Heart left ventricle (tissue), 16 donors: ENCODE measurements around the gene ATP1A2. TPM values are rescaled to one million over a fixed set of nuclear protein-coding genes. Genes with fewer than 3 reads are reported as not detected.

ENCODE experiments used
- ATAC-seq, 4 donors: fragments of 200-7000 bp; cut with Tn5 transposase; one replicate each; pipeline ENCODE4 v1.9.1; 2020 to 2022; ENCODE audit warnings: moderate library complexity in 4 of 4, mild to moderate bottlenecking in 3 of 4, moderate number of reproducible peaks in 1 of 4
- DNase-seq, 5 donors: peaks; one replicate each; pipeline ENCODE4 v3.0.0-alpha.2; 2020
- H3K27ac ChIP-seq, 12 donors: fragments of 200-600 bp; sonication (generic) in 4 of 12; one replicate each; pipeline versions ENCODE4 v1.5.0 to v1.8.0; 2016 to 2022; ENCODE audit warnings: mild to moderate bottlenecking in 2 of 12
- H3K27me3 ChIP-seq, 9 donors: fragments of 200-600 bp; sonication (generic) in 2 of 9; one replicate each; pipeline versions ENCODE4 v1.5.1 to v1.8.0; 2016 to 2022; ENCODE audit warnings: mild to moderate bottlenecking in 3 of 9
- H3K36me3 ChIP-seq, 9 donors: fragments of 200-600 bp; sonication (generic) in 2 of 9; one replicate each; pipeline versions ENCODE4 v1.5.0 to v1.8.0; 2018 to 2022; ENCODE audit warnings: mild to moderate bottlenecking in 2 of 9
- H3K4me1 ChIP-seq, 12 donors: fragments of 200-600 bp; sonication (generic) in 4 of 12; one replicate each; pipeline versions ENCODE4 v1.5.0 to v1.8.0; 2016 to 2022; ENCODE audit warnings: mild to moderate bottlenecking in 3 of 12
- H3K4me3 ChIP-seq, 12 donors: fragments of 200-600 bp; sonication (generic) in 4 of 12; one replicate each; pipeline versions ENCODE4 v1.5.0 to v1.8.0; 2017 to 2022; ENCODE audit warnings: mild to moderate bottlenecking in 9 of 12, moderate library complexity in 4 of 12
- H3K9me3 ChIP-seq, 12 donors: fragments of 200-600 bp; sonication (generic) in 4 of 12; one replicate each; pipeline versions ENCODE4 v1.5.0 to v1.8.0; 2016 to 2022; ENCODE audit warnings: mild to moderate bottlenecking in 1 of 12
- CTCF ChIP-seq, 12 donors: fragments of 200-600 bp; sonication (generic) in 4 of 12; IDR thresholded peaks; one replicate each; pipeline versions ENCODE4 v1.5.0 to v1.8.0; 2018 to 2022; ENCODE audit warnings: antibody characterized with exemption in 12 of 12, mild to moderate bottlenecking in 5 of 12
- POLR2A ChIP-seq, 2 donors: fragments of 450-650 bp; IDR thresholded peaks; one replicate each; pipeline ENCODE4 v1.6.1; 2017; ENCODE audit warnings: antibody characterized with exemption in 2 of 2, mild to moderate bottlenecking in 2 of 2, moderate library complexity in 2 of 2
- WGBS, 4 donors: extraction: QIAGEN DNeasy Blood & Tissue Kit in 2 of 4; methylation state at CpG; one replicate each; pipeline versions ENCODE4 v1.1.5 to v1.1.7; 2013 to 2018; 5-methylcytosine and 5-hydroxymethylcytosine counted together
- intact Hi-C, 10 donors: fragments of 100-400 bp; cut with DNase I; formaldehyde crosslinking; loops; one replicate each; pipeline versions ENCODE4 v1.11.1 to v1.14.2; 2022
- polyA plus RNA-seq, 2 donors: library from polyadenylated mRNA; stranded (reverse); fragments of 200-250 nt; gene quantifications; one replicate each; pipeline ENCODE4 v1.2.3, GENCODE V29; 2013
- total RNA-seq, 9 donors: library from RNA; depleted of rRNA in 2 of 9; stranded (reverse); fragments of >200 nt in 2 of 9; fragmentation: NEBNext Ultra II Directional in 3 of 9; extraction: Animal tissue kit (Norgen Biotek cat#: 25700) in 3 of 9; gene quantifications; one replicate each; pipeline versions ENCODE4 v1.1.0 to v1.2.4, GENCODE V29; 2016 to 2023
- donor health status: ischemic (EF 13 %, LVEDD 7.1; RV severe dilation, severe dysfunction).
- donor health status: healthy with polysubstance abuse.
- donor health status: DM: no; HTN: yes; CAD: no.
- donor health status: DM: no; HTN: no; CAD: no.
- donor health status: ischemic (EF 25% LVEDD 6.9; RV normal size, moderate dysfunction).
- donor health status: ischemic (EF 25% LVEDD 5.7; RV mildly dilated, moderate dysfunction).
- donor health status: healthy.
- donor health status: DM: yes; HTN: yes; CAD: no.
- donor health status: ischemic (EF 35%, LVEDD 5.7; RV mildly dilated, moderate dysfunction).
- donor health status: nonischemic (EF 11% LVEDD 7.7; RV severe dilation, severe dysfunction).
- donor health status: DM: yes; HTN: yes; CAD: no.
- donor health status: PGD.
- donor health status: ischemic (EF 29% LVEDD 5.4; RV normal size, mild dysfunction).
- donor health status: nonischemic (EF 23%, LVEDD 6.1; RV moderate dilation, normal function).

Gene ATP1A2
- total and polyA plus RNA-seq, 11 donors = 29.5 to 393 (median 255) TPM

GRCh38 chr1:160161965-160162705 lies 46.6 kb downstream of the ATP1A2 start:
- no peaks in the 10 kb centered on the region for H3K27me3 ChIP-seq
- no peaks in the 10 kb centered on the region for H3K9me3 ChIP-seq
- peak in 2 of 5 donors; percentile 29 to 47 for DNase-seq
- ATAC-seq = peak; percentile 53 to 74 (median 68)
- peaks cover 0 to 7% (median 0%) of the 10 kb centered on the region in 12 donors for H3K4me1 ChIP-seq
- WGBS, 4 donors = 52 to 61% (median 56%) methylated on average over 6 of the region's 6 CpGs
- no peaks in the 10 kb centered on the region for H3K36me3 ChIP-seq
- no peak overlapping the region for H3K4me3 ChIP-seq
- no peak overlapping the region for H3K27ac ChIP-seq
- intact Hi-C loops = no loop called here
- no peak for TF ChIP-seq POLR2A (IDR thresholded peaks at IDR 0.05)
- peak; percentile 15 to 59 (median 40) for TF ChIP-seq CTCF (IDR thresholded peaks at IDR 0.05)

GRCh38 chr1:160162931-160163330 lies 47.4 kb downstream of the ATP1A2 start:
- no peak for DNase-seq
- Histone ChIP-seq H3K36me3 (no peaks in the 10 kb centered on the region), H3K9me3 (no peaks in the 10 kb centered on the region), H3K4me3 (no peak overlapping the region), H3K27ac (no peak overlapping the region), H3K4me1 (peaks cover 0 to 7% (median 0%) of the 10 kb centered on the region in 12 donors), H3K27me3 (no peaks in the 10 kb centered on the region)
- no peak for ATAC-seq
- no peak for TF ChIP-seq CTCF (IDR thresholded peaks at IDR 0.05)
- TF ChIP-seq POLR2A (IDR thresholded peaks at IDR 0.05) = no peak
- 73 to 86% (median 84%) methylated on average over 2 of the region's 2 CpGs for WGBS, 4 donors
- intact Hi-C loops = no loop called here

- 83 to 100% (median 96%) methylated on average over 1 of the region's 1 CpG for WGBS, 4 donors
- H3K27ac ChIP-seq = no peak overlapping the region
- H3K36me3 ChIP-seq = no peaks in the 10 kb centered on the region
- TF ChIP-seq POLR2A (IDR thresholded peaks at IDR 0.05) = no peak
- no peaks in the 10 kb centered on the region for H3K9me3 ChIP-seq
- ATAC-seq (no peak), DNase-seq (no peak)
- no peaks in the 10 kb centered on the region for H3K27me3 ChIP-seq
- no peak overlapping the region for H3K4me3 ChIP-seq
- H3K4me1 ChIP-seq = peaks cover 0 to 7% (median 0%) of the 10 kb centered on the region in 12 donors
- intact Hi-C loops = no loop called here
Observed at GRCh38 chr1:160163615-160164014, 48.1 kb downstream of the ATP1A2 start.

GRCh38 chr1:160164121-160164520 lies 48.6 kb downstream of the ATP1A2 start:
- intact Hi-C loops = no loop called here
- WGBS, 4 donors = 73 to 88% (median 76%) methylated on average over 10 of the region's 10 CpGs
- TF ChIP-seq POLR2A (IDR thresholded peaks at IDR 0.05) (no peak), CTCF (IDR thresholded peaks at IDR 0.05) (no peak)
- H3K4me3 ChIP-seq = no peak overlapping the region
- H3K27me3 ChIP-seq = no peaks in the 10 kb centered on the region
- no peaks in the 10 kb centered on the region for H3K36me3 ChIP-seq
- H3K4me1 ChIP-seq = peaks cover 0 to 7% (median 0%) of the 10 kb centered on the region in 12 donors
- ATAC-seq (no peak), DNase-seq (no peak)
- H3K27ac ChIP-seq = no peak overlapping the region
- H3K9me3 ChIP-seq = no peaks in the 10 kb centered on the region
